HCT116 (cell line): ENCODE data around the gene TLK1. TPM values are rescaled to one million over a fixed set of nuclear protein-coding genes. Genes with fewer than 3 reads are reported as not detected.

Experiments used
- ATAC-seq: fragments of 200-7000 bp; cut with Tn5 transposase; 2 replicates; pipeline ENCODE4 v1.9.1; 2020; ENCODE audit warnings: mild to moderate bottlenecking, moderate library complexity
- BruUV-seq: library from RNA; stranded (reverse); fragments of 400-500 nt; replicated peaks from 2 replicates; lab custom pipeline; 2021; lab: Mats Ljungman, UMichigan
- CTCF ChIA-PET: fragments of 300-600 bp; sonication (Branson Sonifier 250); formaldehyde crosslinking; loops from one replicate; lab custom pipeline; 2021; ENCODE audit warnings: antibody characterized with exemption; lab: Charles Lee
- POLR2A ChIA-PET: fragments of 300-600, 350-600 bp; sonication (Branson Sonifier 250); formaldehyde crosslinking; loops from one replicate; lab custom pipeline; 2021; ENCODE audit warnings: antibody characterized with exemption; lab: Charles Lee
- RAD21 ChIA-PET, 2 experiments: fragments of 300-600 bp; sonication (Branson Sonifier 250); formaldehyde crosslinking; loops; one replicate each; lab custom pipeline; 2023; ENCODE audit warnings: low total read pairs in 2 of 2; ENCODE audit not compliant: uncharacterized antibody in 2 of 2, unreplicated experiment in 2 of 2, low non-redundant PET in 1 of 2; lab: Charles Lee
- DNase-seq: peaks from one replicate; pipeline ENCODE4 v3.0.0-alpha.2; 2010; ENCODE audit warnings: low read depth, low spot score
- H2AFZ ChIP-seq: fragments of 200-600 bp; shearing (Covaris generic), sonication (generic); 2 replicates; pipeline ENCODE4 v1.6.1; 2017; ENCODE audit warnings: low read depth, mixed run types, mixed read lengths, antibody characterized with exemption, low read length; ENCODE audit not compliant: poor library complexity, severe bottlenecking
- H3K27ac ChIP-seq: 2 replicates; pipeline ENCODE4 v1.5.1; 2012; ENCODE audit warnings: low read depth, low read length
- H3K27me3 ChIP-seq: fragments of 200-600 bp; sonication (generic); 2 replicates; pipeline ENCODE4 v1.6.1; 2016; ENCODE audit warnings: mixed run types, low read length, mixed read lengths; ENCODE audit not compliant: insufficient read depth
- H3K36me3 ChIP-seq, 2 experiments: fragments of 200-500 bp in 1 of 2; fragments of 200-600 bp in 1 of 2; sonication (Bioruptor generic) in 1 of 2; sonication (generic) in 1 of 2; 2 replicates each; pipeline versions ENCODE4 v1.5.1 to v1.6.1; 2014 to 2016; ENCODE audit warnings: low read length in 2 of 2, inconsistent platforms in 1 of 2, mixed read lengths in 1 of 2, mixed run types in 1 of 2; ENCODE audit not compliant: insufficient read depth in 2 of 2, control insufficient read depth in 1 of 2
- H3K4me1 ChIP-seq, 2 experiments: fragments of 200-600 bp in 1 of 2; sonication (generic) in 1 of 2; 2 replicates each; pipeline versions ENCODE4 v1.5.1 to v1.6.1; 2012 to 2017; ENCODE audit warnings: low read length in 2 of 2, inconsistent platforms in 1 of 2, mild to moderate bottlenecking in 1 of 2, mixed read lengths in 1 of 2, mixed run types in 1 of 2, moderate library complexity in 1 of 2; ENCODE audit not compliant: insufficient read depth in 2 of 2, control insufficient read depth in 1 of 2
- H3K4me2 ChIP-seq: fragments of 200-600 bp; sonication (generic); 2 replicates; pipeline ENCODE4 v1.6.1; 2017; ENCODE audit warnings: mixed run types, low read length, mixed read lengths
- H3K4me3 ChIP-seq, 2 experiments: fragments of 200-600 bp in 1 of 2; sonication (generic) in 1 of 2; replicated peaks in 1 of 2; 2 replicates each; pipeline ENCODE4 v1.5.1; 2011 to 2016; ENCODE audit warnings: low read length in 2 of 2, control low read depth in 1 of 2, low read depth in 1 of 2, mild to moderate bottlenecking in 1 of 2, mixed read lengths in 1 of 2, mixed run types in 1 of 2
- H3K79me2 ChIP-seq: fragments of 200-600 bp; sonication (generic); 2 replicates; pipeline ENCODE4 v1.6.1; 2017; ENCODE audit warnings: mild to moderate bottlenecking, mixed run types, low read length, moderate library complexity, mixed read lengths; ENCODE audit not compliant: insufficient read depth
- H3K9ac ChIP-seq: fragments of 200-600 bp; sonication (generic); 2 replicates; pipeline ENCODE4 v1.6.1; 2016; ENCODE audit warnings: low read length, mixed read lengths
- H3K9me2 ChIP-seq: fragments of 200-600 bp; sonication (generic), shearing (Covaris generic); 2 replicates; pipeline ENCODE4 v1.6.1; 2017; ENCODE audit warnings: mixed run types, mild to moderate bottlenecking, moderate library complexity; ENCODE audit not compliant: insufficient read depth
- H3K9me3 ChIP-seq, 2 experiments: fragments of 200-500 bp in 1 of 2; fragments of 200-600 bp in 1 of 2; sonication (Bioruptor generic) in 1 of 2; sonication (generic) in 1 of 2; 2 replicates each; pipeline ENCODE4 v1.6.1; 2014 to 2017; ENCODE audit warnings: low read length in 2 of 2, mixed read lengths in 2 of 2, inconsistent platforms in 1 of 2, low read depth in 1 of 2, mild to moderate bottlenecking in 1 of 2, mixed run types in 1 of 2, moderate library complexity in 1 of 2; ENCODE audit not compliant: control insufficient read depth in 1 of 2, insufficient read depth in 1 of 2
- H4K20me1 ChIP-seq: fragments of 200-600 bp; sonication (generic), shearing (Covaris generic); 2 replicates; pipeline ENCODE4 v1.6.1; 2017; ENCODE audit warnings: mixed run types, mild to moderate bottlenecking, moderate library complexity; ENCODE audit not compliant: insufficient read depth
- ATF3 ChIP-seq: IDR thresholded peaks from 2 replicates; pipeline ENCODE4 v1.6.1; 2012
- CEBPB ChIP-seq: IDR thresholded peaks from 2 replicates; pipeline ENCODE4 v1.6.1; 2012; ENCODE audit warnings: low read depth
- CTCF ChIP-seq, 3 experiments: fragments of 200-600 bp in 1 of 3; sonication (generic) in 1 of 3; IDR thresholded peaks in 2 of 3; conservative IDR thresholded peaks in 1 of 3; 2 replicates each; pipeline ENCODE4 v1.5.1; 2012 to 2017; ENCODE audit warnings: low read depth in 2 of 3, low read length in 2 of 3, antibody characterized with exemption in 1 of 3, borderline replicate concordance in 1 of 3, control low read depth in 1 of 3, mild to moderate bottlenecking in 1 of 3, mixed read lengths in 1 of 3, mixed run types in 1 of 3, moderate library complexity in 1 of 3; ENCODE audit not compliant: insufficient read depth in 1 of 3
- ELF1 ChIP-seq: IDR thresholded peaks from 2 replicates; pipeline ENCODE4 v1.6.1; 2012; ENCODE audit warnings: low read depth, borderline replicate concordance
- EZH2 ChIP-seq: fragments of 200-600 bp; sonication (generic); IDR thresholded peaks from 2 replicates; pipeline ENCODE4 v1.6.1; 2017; ENCODE audit warnings: antibody characterized with exemption, mixed run types
- EZH2phosphoT487 ChIP-seq: fragments of 200-600 bp; IDR thresholded peaks from 2 replicates; pipeline ENCODE4 v1.6.1; 2018; ENCODE audit warnings: antibody characterized with exemption, borderline replicate concordance
- FOSL1 ChIP-seq: IDR thresholded peaks from 2 replicates; pipeline ENCODE4 v1.6.1; 2012; ENCODE audit warnings: low read depth
- MAX ChIP-seq: IDR thresholded peaks from 2 replicates; pipeline ENCODE4 v1.6.1; 2012
- POLR2A ChIP-seq: IDR thresholded peaks from 2 replicates; pipeline ENCODE4 v1.7.0; 2011; ENCODE audit warnings: borderline replicate concordance; ENCODE audit not compliant: insufficient read depth, insufficient read length; ENCODE audit errors: extremely low read depth
- SIN3A ChIP-seq: IDR thresholded peaks from 2 replicates; pipeline ENCODE4 v1.6.1; 2012; ENCODE audit warnings: low read depth
- SP1 ChIP-seq: IDR thresholded peaks from 2 replicates; pipeline ENCODE4 v1.6.1; 2012; ENCODE audit warnings: low read depth
- YY1 ChIP-seq: IDR thresholded peaks from 2 replicates; pipeline ENCODE4 v1.6.1; 2011; ENCODE audit warnings: low read length, low read depth, moderate library complexity, mild to moderate bottlenecking; ENCODE audit not compliant: insufficient replicate concordance; ENCODE audit errors: extremely low read depth
- ZBTB33 ChIP-seq: IDR thresholded peaks from 2 replicates; pipeline ENCODE4 v1.6.1; 2011; ENCODE audit warnings: mild to moderate bottlenecking, low read length, moderate library complexity; ENCODE audit not compliant: insufficient replicate concordance; ENCODE audit errors: extremely low read depth
- ZFX ChIP-seq: fragments of 450-650 bp; IDR thresholded peaks from 2 replicates; pipeline ENCODE4 v1.6.1; 2017
- intact Hi-C: fragments of 100-400 bp; cut with micrococcal nuclease; formaldehyde crosslinking; loops from 2 replicates; pipeline ENCODE4 v1.10.0; 2022
- total RNA-seq: library from RNA; stranded (reverse); gene quantifications from one replicate; pipeline ENCODE4 v1.2.1, GENCODE V29; 2021; ENCODE audit not compliant: unreplicated experiment

The TLK1 gene
- total RNA-seq, 1 experiment from 2014 or later: 57.7 TPM

GRCh38 chr2:171100370-171100769 is 60.3 kb downstream of the TLK1 start:
- no peak for ATAC-seq
- Histone ChIP-seq H3K27ac (no peak overlapping the region), H3K9me2 (no peaks in the 10 kb centered on the region), H3K27me3 (no peaks in the 10 kb centered on the region), H4K20me1 (peaks cover 7% of the 10 kb centered on the region), H3K4me1 (no peaks in the 10 kb centered on the region), H3K9ac (no peak overlapping the region), H3K9me3 (peaks cover 0 to 5% of the 10 kb centered on the region in 2 experiments; a peak in 2 of 4 replicates), H3K4me2 (no peak overlapping the region), H3K79me2 (peaks cover 90% of the 10 kb centered on the region), H3K4me3 (no peak overlapping the region), H2AFZ (no peak overlapping the region), H3K36me3 (peaks cover 0 to 10% of the 10 kb centered on the region in 2 experiments; a peak in 1 of 4 replicates)
- CTCF ChIA-PET: no interaction called here
- intact Hi-C loops: no loop called here
- POLR2A ChIA-PET: no interaction called here
- no peak for TF ChIP-seq ZBTB33
- no TSS peak for BruUV-seq
- RAD21 ChIA-PET: no interaction called here
- DNase-seq: no peak

GRCh38 chr2:171098607-171099006 is 62.1 kb downstream of the TLK1 start:
- Histone ChIP-seq H3K4me3 (no peak overlapping the region), H3K4me1 (no peaks in the 10 kb centered on the region; a peak in 1 of 4 replicates), H3K9ac (no peak overlapping the region), H3K36me3 (peaks cover 0 to 10% of the 10 kb centered on the region in 2 experiments; a peak in 1 of 4 replicates), H2AFZ (no peak overlapping the region), H3K9me3 (peaks cover 0 to 5% of the 10 kb centered on the region in 2 experiments; a peak in 2 of 4 replicates), H3K79me2 (peaks cover 91% of the 10 kb centered on the region), H3K27ac (no peak overlapping the region), H4K20me1 (peaks cover 8% of the 10 kb centered on the region), H3K4me2 (no peak overlapping the region), H3K9me2 (no peaks in the 10 kb centered on the region), H3K27me3 (no peaks in the 10 kb centered on the region)
- CTCF ChIA-PET: no interaction called here
- ATAC-seq (no peak), DNase-seq (no peak)
- no TSS peak for BruUV-seq
- POLR2A ChIA-PET: no interaction called here
- RAD21 ChIA-PET: no interaction called here
- intact Hi-C loops: no loop called here
- no peak for TF ChIP-seq EZH2
- no peak for TF ChIP-seq CTCF (IDR thresholded peaks at IDR 0.05 in 2 of 3, conservative IDR thresholded peaks at IDR 0.05 in 1 of 3; ENCODE audit: borderline replicate concordance in 1 of 3, insufficient read depth in 1 of 3, low read depth in 2 of 3, low read length in 2 of 3)
- no peak for TF ChIP-seq POLR2A
- TF ChIP-seq FOSL1: no peak
- TF ChIP-seq MAX: no peak
- no peak for TF ChIP-seq ATF3
- no peak for TF ChIP-seq SIN3A
- no peak for TF ChIP-seq ZBTB33
- no peak for TF ChIP-seq YY1
- no peak for TF ChIP-seq SP1
- no peak for TF ChIP-seq EZH2phosphoT487
- no peak for TF ChIP-seq ZFX
- TF ChIP-seq ELF1: no peak
- TF ChIP-seq CEBPB: no peak
